Endothelial cell of umbilical vein (primary cell): ENCODE results near the gene SERPINE3. TPM values are rescaled to one million over a fixed set of nuclear protein-coding genes. Genes with fewer than 3 reads are reported as not detected.

ENCODE experiments used
- BruUV-seq: library from RNA; stranded (reverse); fragments of 400-500 nt; replicated peaks from 2 replicates; lab custom pipeline; 2021; lab: Mats Ljungman, UMichigan
- CTCF ChIA-PET: fragments of 300-600, 350-600 bp; sonication (Branson Sonifier 250); formaldehyde crosslinking; loops from one replicate; lab custom pipeline; 2021; ENCODE audit warnings: antibody characterized with exemption, inconsistent platforms; lab: Charles Lee
- POLR2A ChIA-PET: fragments of 300-600, 350-600 bp; sonication (Branson Sonifier 250); formaldehyde crosslinking; loops from one replicate; lab custom pipeline; 2021; ENCODE audit warnings: antibody characterized with exemption, inconsistent platforms; lab: Charles Lee
- DNase-seq: peaks from one replicate; pipeline ENCODE4 v3.0.0-alpha.2; 2011; ENCODE audit warnings: low read depth, low spot score
- FAIRE-seq: peaks from 2 replicates; lab custom pipeline; 2011; peaks lifted over from hg19 to GRCh38; lab: Jason Lieb, UNC
- H2AFZ ChIP-seq: 2 replicates; pipeline ENCODE4 v1.6.0; 2012; ENCODE audit warnings: low read depth, low read length, control low read depth, inconsistent platforms
- H3K27ac ChIP-seq: 2 replicates; pipeline ENCODE4 v1.5.1; 2011; ENCODE audit warnings: low read depth, mild to moderate bottlenecking, control low read depth, low read length, moderate library complexity; ENCODE audit not compliant: insufficient read depth
- H3K27me3 ChIP-seq, 2 experiments: 2 replicates each; pipeline versions ENCODE4 v1.6.0 to v1.6.1; 2011; ENCODE audit warnings: low read length in 2 of 2, mixed read lengths in 1 of 2; ENCODE audit not compliant: control insufficient read depth in 2 of 2, insufficient read depth in 2 of 2
- H3K36me3 ChIP-seq, 2 experiments: 2 replicates in 1 of 2; 3 replicates in 1 of 2; pipeline ENCODE4 v1.5.1; 2011; ENCODE audit warnings: low read length in 2 of 2, mild to moderate bottlenecking in 1 of 2, moderate library complexity in 1 of 2; ENCODE audit not compliant: control insufficient read depth in 2 of 2, insufficient read depth in 2 of 2; ENCODE audit errors: extremely low read depth in 1 of 2
- H3K4me1 ChIP-seq: 3 replicates; pipeline ENCODE4 v1.5.1; 2011; ENCODE audit warnings: mild to moderate bottlenecking, low read length; ENCODE audit not compliant: control insufficient read depth, insufficient read depth; ENCODE audit errors: extremely low read depth
- H3K4me2 ChIP-seq: 2 replicates; pipeline ENCODE4 v1.6.1; 2011; ENCODE audit warnings: low read length, control low read depth, mixed read lengths; ENCODE audit not compliant: insufficient read depth
- H3K4me3 ChIP-seq, 3 experiments: fragments of 200-600 bp in 1 of 3; sonication (generic), shearing (Covaris generic) in 1 of 3; replicated peaks in 1 of 3; 2 replicates each; pipeline ENCODE4 v1.5.1; 2011 to 2016; ENCODE audit warnings: control low read depth in 3 of 3, low read length in 3 of 3, mild to moderate bottlenecking in 2 of 3, inconsistent platforms in 1 of 3, low read depth in 1 of 3, moderate library complexity in 1 of 3; ENCODE audit not compliant: insufficient read depth in 1 of 3
- H3K79me2 ChIP-seq: 2 replicates; pipeline ENCODE4 v1.6.0; 2012; ENCODE audit warnings: low read length, inconsistent platforms; ENCODE audit not compliant: control insufficient read depth, insufficient read depth
- H3K9ac ChIP-seq: replicated peaks from 2 replicates; pipeline ENCODE3; 2011; ENCODE audit warnings: low read length, control low read depth; ENCODE audit not compliant: insufficient read depth; ENCODE audit errors: extremely low read depth
- H3K9me1 ChIP-seq: replicated peaks from 3 replicates; pipeline ENCODE4 v1.6.0; 2011; ENCODE audit warnings: mild to moderate bottlenecking, low read length; ENCODE audit not compliant: control insufficient read depth, insufficient read depth; ENCODE audit errors: extremely low read depth
- H3K9me3 ChIP-seq: replicated peaks from 2 replicates; pipeline ENCODE4 v1.5.1; 2012; ENCODE audit warnings: low read length, inconsistent platforms; ENCODE audit not compliant: control insufficient read depth, insufficient read depth
- H4K20me1 ChIP-seq: replicated peaks from 2 replicates; pipeline ENCODE3; 2011; ENCODE audit warnings: mild to moderate bottlenecking, low read length; ENCODE audit not compliant: control insufficient read depth, insufficient read depth; ENCODE audit errors: extremely low read depth
- CTCF ChIP-seq, 2 donors: IDR thresholded peaks; 1 replicate in 1 of 2; 2 replicates in 1 of 2; pipeline ENCODE4 v1.5.1; 2011; ENCODE audit warnings: low read length in 2 of 2, mild to moderate bottlenecking in 2 of 2, moderate library complexity in 2 of 2, control low read depth in 1 of 2, inconsistent platforms in 1 of 2, low read depth in 1 of 2; ENCODE audit not compliant: insufficient read depth in 1 of 2; ENCODE audit errors: extremely low read depth in 1 of 2
- EZH2 ChIP-seq: IDR thresholded peaks from 2 replicates; pipeline ENCODE4 v1.6.1; 2012; ENCODE audit warnings: borderline replicate concordance, low read depth, mild to moderate bottlenecking, moderate library complexity, low read length, inconsistent platforms; ENCODE audit not compliant: severe bottlenecking
- FOS ChIP-seq: IDR thresholded peaks from 2 replicates; pipeline ENCODE4 v1.6.1; 2011; ENCODE audit warnings: mild to moderate bottlenecking, low read length, moderate library complexity, borderline replicate concordance; ENCODE audit not compliant: insufficient read depth
- GATA2 ChIP-seq: IDR thresholded peaks from 2 replicates; pipeline ENCODE4 v1.7.0; 2011; ENCODE audit warnings: low read depth, mild to moderate bottlenecking, moderate library complexity, mixed read lengths, low read length; ENCODE audit not compliant: insufficient read length, insufficient read depth
- JUN ChIP-seq: IDR thresholded peaks from 2 replicates; pipeline ENCODE4 v1.6.1; 2011; ENCODE audit warnings: borderline replicate concordance, low read depth; ENCODE audit not compliant: insufficient read length, insufficient read depth
- MAX ChIP-seq: IDR thresholded peaks from 2 replicates; pipeline ENCODE4 v1.6.1; 2011; ENCODE audit not compliant: insufficient read depth, insufficient read length
- MYC ChIP-seq: IDR thresholded peaks from one replicate; pipeline ENCODE4 v1.6.1; 2011; ENCODE audit warnings: mild to moderate bottlenecking, low read depth, low read length
- POLR2A ChIP-seq: IDR thresholded peaks from 2 replicates; pipeline ENCODE4 v1.6.1; 2012; ENCODE audit warnings: low read depth, mild to moderate bottlenecking, control low read depth, low read length
- POLR2AphosphoS5 ChIP-seq: IDR thresholded peaks from 2 replicates; pipeline ENCODE4 v1.6.1; 2012; ENCODE audit warnings: low read depth, mild to moderate bottlenecking, control low read depth, low read length, moderate library complexity; ENCODE audit not compliant: insufficient read depth
- dilution Hi-C: fragments of 300-500 bp; cut with MboI; formaldehyde crosslinking; loops from one replicate; pipeline ENCODE4 v1.15.0; 2019; ENCODE audit warnings: low sequenced_read_pairs; ENCODE audit not compliant: extremely low pct_ligation_motif_present
- intact Hi-C: fragments of 100-400 bp; cut with micrococcal nuclease; formaldehyde crosslinking; loops from one replicate; pipeline ENCODE4 v1.10.0; 2022
- polyA plus RNA-seq, 4 experiments: library from polyadenylated mRNA; depleted of rRNA in 3 of 4; stranded (reverse) in 3 of 4; unstranded in 1 of 4; fragments of >200 nt; gene quantifications; 2 replicates each; pipeline versions ENCODE4 v1.2.1 to v1.2.3, GENCODE V29; 2011 to 2012; ENCODE audit warnings: missing spikeins in 1 of 4
- total RNA-seq: library from RNA; stranded (reverse); gene quantifications from 2 replicates; pipeline ENCODE4 v1.2.3, GENCODE V29; 2021

The SERPINE3 gene
- total and polyA plus RNA-seq, 2 donors (not counting 3 experiments of a cell fraction or from before 2014, with no cell fraction given): not detected

- no peak for DNase-seq
- TF ChIP-seq EZH2 (no peak), MAX (no peak), POLR2A (no peak), POLR2AphosphoS5 (no peak), GATA2 (no peak), CTCF (IDR thresholded peaks at IDR 0.05; ENCODE audit: extremely low read depth in 1 of 2, insufficient read depth in 1 of 2, low read depth in 1 of 2, low read length in 2 of 2) (no peak), JUN (no peak), MYC (no peak), FOS (no peak)
Measured at GRCh38 chr13:51291341-51291740, 48.1 kb upstream of the SERPINE3 start.

More at GRCh38 chr13:51291341-51291740, 48.1 kb upstream of the SERPINE3 start:
- Histone ChIP-seq H3K4me1 (no peaks in the 10 kb centered on the region), H3K27me3 (peaks cover 0 to 3% of the 10 kb centered on the region in 2 experiments), H3K4me2 (no peak overlapping the region), H3K9me1 (no peaks in the 10 kb centered on the region), H3K36me3 (no peaks in the 10 kb centered on the region), H3K27ac (no peak overlapping the region), H4K20me1 (no peaks in the 10 kb centered on the region), H2AFZ (no peak overlapping the region), H3K9me3 (no peaks in the 10 kb centered on the region), H3K79me2 (no peaks in the 10 kb centered on the region), H3K9ac (no peak overlapping the region), H3K4me3 (no peak overlapping the region)
- no TSS peak for BruUV-seq
- intact Hi-C loops (no loop called here), dilution Hi-C loops (no loop called here)
- ChIA-PET POLR2A (no interaction called here), CTCF (interaction anchor here (7.4 kb wide), 1 partner anchor 166 kb away, joined by 432 read pairs; no protein-coding TSS in a partner anchor)
- no peak for FAIRE-seq
